ENCODE data around the gene MED27. TPM values are rescaled to one million over a fixed set of nuclear protein-coding genes. Genes with fewer than 3 reads are reported as not detected.

The MED27 gene
- total RNA-seq, 4 donors from 2014 or later, result 12.9 to 21.8 (median 20.0) TPM

DNA sequence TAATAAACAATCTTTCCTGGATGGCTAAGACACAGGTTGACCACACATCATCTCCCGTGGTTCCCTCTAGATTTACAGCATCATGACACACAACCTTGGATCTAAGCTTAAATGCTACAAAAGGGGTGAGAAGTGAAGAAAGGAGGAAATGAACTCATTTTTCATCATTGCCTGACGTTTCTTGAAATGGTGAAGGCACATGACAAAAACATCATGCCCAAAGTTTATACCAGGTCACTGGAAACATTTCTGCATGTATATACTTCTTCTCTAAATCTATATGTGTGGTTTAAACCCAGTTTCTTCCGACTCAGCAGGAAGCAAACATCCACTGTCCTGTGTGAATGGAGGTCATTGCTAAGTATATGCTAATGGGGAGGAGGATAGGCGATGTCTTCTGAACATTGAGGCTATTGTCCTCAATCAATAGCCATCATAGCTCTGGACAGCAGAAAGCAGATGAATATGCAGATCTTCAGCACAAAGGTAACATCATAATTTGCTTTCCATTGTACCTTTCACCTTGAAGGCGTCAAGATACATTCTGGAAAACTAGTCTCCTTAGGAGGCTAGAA is 137.4 kb downstream of the MED27 start:
- Histone ChIP-seq H3K9me3 (no peaks in the 10 kb centered on the region), H3K27me3 (no peaks in the 10 kb centered on the region), H3K4me3 (no peak overlapping the region), H3K36me3 (peaks cover 0 to 21% (median 14%) of the 10 kb centered on the region in 4 donors), H3K27ac (replicated peaks in 1 of 4) (no peak overlapping the region), H3K4me1 (no peaks in the 10 kb centered on the region)
- intact Hi-C loops (cut with DNase I), result no loop called here
- no peak for TF ChIP-seq POLR2A (IDR thresholded peaks at IDR 0.05; ENCODE audit: low read depth)
- TF ChIP-seq POLR2AphosphoS5 (IDR thresholded peaks at IDR 0.05), result no peak
- TF ChIP-seq, protein P1, sequence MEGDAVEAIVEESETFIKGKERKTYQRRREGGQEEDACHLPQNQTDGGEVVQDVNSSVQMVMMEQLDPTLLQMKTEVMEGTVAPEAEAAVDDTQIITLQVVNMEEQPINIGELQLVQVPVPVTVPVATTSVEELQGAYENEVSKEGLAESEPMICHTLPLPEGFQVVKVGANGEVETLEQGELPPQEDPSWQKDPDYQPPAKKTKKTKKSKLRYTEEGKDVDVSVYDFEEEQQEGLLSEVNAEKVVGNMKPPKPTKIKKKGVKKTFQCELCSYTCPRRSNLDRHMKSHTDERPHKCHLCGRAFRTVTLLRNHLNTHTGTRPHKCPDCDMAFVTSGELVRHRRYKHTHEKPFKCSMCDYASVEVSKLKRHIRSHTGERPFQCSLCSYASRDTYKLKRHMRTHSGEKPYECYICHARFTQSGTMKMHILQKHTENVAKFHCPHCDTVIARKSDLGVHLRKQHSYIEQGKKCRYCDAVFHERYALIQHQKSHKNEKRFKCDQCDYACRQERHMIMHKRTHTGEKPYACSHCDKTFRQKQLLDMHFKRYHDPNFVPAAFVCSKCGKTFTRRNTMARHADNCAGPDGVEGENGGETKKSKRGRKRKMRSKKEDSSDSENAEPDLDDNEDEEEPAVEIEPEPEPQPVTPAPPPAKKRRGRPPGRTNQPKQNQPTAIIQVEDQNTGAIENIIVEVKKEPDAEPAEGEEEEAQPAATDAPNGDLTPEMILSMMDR (IDR thresholded peaks at IDR 0.05), result no peak
- no peak for TF ChIP-seq EP300 (IDR thresholded peaks at IDR 0.05)
- DNase-seq (ENCODE audit: extremely low spot score), result no peak
- WGBS, result 90% methylated on average over 5 of the region's 5 CpGs

GRCh38 chr9:131937451-131937850 is 142.2 kb downstream of the MED27 start:
- Histone ChIP-seq H3K9me3 (peaks cover 0 to 4% (median 0%) of the 10 kb centered on the region in 4 donors), H3K36me3 (peaks cover 6 to 34% (median 17%) of the 10 kb centered on the region in 4 donors), H3K4me1 (no peaks in the 10 kb centered on the region), H3K27ac (replicated peaks in 1 of 4) (no peak overlapping the region), H3K27me3 (no peaks in the 10 kb centered on the region), H3K4me3 (no peak overlapping the region)
- DNase-seq (ENCODE audit: extremely low spot score), result no peak
- no CpG with 5 or more reads among the region's 2 CpGs for WGBS
- no peak for TF ChIP-seq POLR2A (IDR thresholded peaks at IDR 0.05; ENCODE audit: low read depth)
- no peak for TF ChIP-seq EP300 (IDR thresholded peaks at IDR 0.05)
- TF ChIP-seq POLR2AphosphoS5 (IDR thresholded peaks at IDR 0.05), result no peak
- TF ChIP-seq, protein P1 (IDR thresholded peaks at IDR 0.05), result no peak
- intact Hi-C loops (cut with DNase I), result no loop called here

DNA sequence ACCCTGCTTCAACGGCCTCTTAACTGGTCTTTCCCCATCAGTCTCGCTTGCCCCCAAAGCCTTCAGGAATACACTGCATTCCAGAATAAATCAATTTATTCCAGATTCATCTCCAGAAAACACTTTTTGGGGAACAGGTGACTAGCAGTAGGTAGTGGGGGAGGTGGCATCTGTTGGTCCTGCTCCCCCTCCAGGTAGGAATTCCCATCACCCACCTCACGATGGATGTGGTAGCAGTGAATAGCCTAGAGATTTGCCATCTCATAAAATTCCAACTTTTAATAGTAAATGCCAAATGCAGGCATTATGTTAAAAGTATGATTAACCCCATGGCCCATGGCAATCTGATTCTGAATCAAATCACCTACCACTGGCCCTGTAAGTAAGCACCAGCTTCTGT is 142.7 kb downstream of the MED27 start:
- Histone ChIP-seq H3K36me3 (peaks cover 6 to 34% (median 17%) of the 10 kb centered on the region in 4 donors), H3K9me3 (peaks cover 0 to 4% (median 0%) of the 10 kb centered on the region in 4 donors), H3K4me3 (no peak overlapping the region), H3K27me3 (no peaks in the 10 kb centered on the region), H3K27ac (replicated peaks in 1 of 4) (no peak overlapping the region), H3K4me1 (no peaks in the 10 kb centered on the region)
- 94% methylated on average over 3 of the region's 3 CpGs for WGBS
- DNase-seq (ENCODE audit: extremely low spot score), result no peak
- intact Hi-C loops (cut with DNase I), result no loop called here
- TF ChIP-seq POLR2AphosphoS5 (IDR thresholded peaks at IDR 0.05), result no peak
- TF ChIP-seq POLR2A (IDR thresholded peaks at IDR 0.05; ENCODE audit: low read depth), result no peak
- TF ChIP-seq, protein P1 (IDR thresholded peaks at IDR 0.05), result no peak
- TF ChIP-seq EP300 (IDR thresholded peaks at IDR 0.05), result no peak

GRCh38 chr9:131934673-131935072 is 145.0 kb downstream of the MED27 start:
- intact Hi-C loops (cut with DNase I), result no loop called here
- DNase-seq (ENCODE audit: extremely low spot score), result no peak
- WGBS, result over 99% methylated on average over 3 of the region's 3 CpGs

More at GRCh38 chr9:131934673-131935072, 145.0 kb downstream of the MED27 start:
- Histone ChIP-seq H3K36me3 (peaks cover 6 to 34% (median 17%) of the 10 kb centered on the region in 4 donors), H3K4me1 (no peaks in the 10 kb centered on the region), H3K27ac (replicated peaks in 1 of 4) (no peak overlapping the region), H3K9me3 (peaks cover 0 to 4% (median 0%) of the 10 kb centered on the region in 4 donors), H3K4me3 (no peak overlapping the region), H3K27me3 (no peaks in the 10 kb centered on the region)
- TF ChIP-seq POLR2A (IDR thresholded peaks at IDR 0.05; ENCODE audit: low read depth) (no peak), EP300 (IDR thresholded peaks at IDR 0.05) (no peak), POLR2AphosphoS5 (IDR thresholded peaks at IDR 0.05) (no peak)
- TF ChIP-seq, protein P1 (IDR thresholded peaks at IDR 0.05), result no peak
